Suprapubic skin (tissue), 4 donors: ENCODE measurements around the gene PPP1R13B. TPM values are rescaled to one million over a fixed set of nuclear protein-coding genes. Genes with fewer than 3 reads are reported as not detected.

Source experiments
- DNase-seq, 2 donors: peaks; one replicate each; pipeline ENCODE4 v3.0.0-alpha.2; 2019; ENCODE audit warnings: low spot score in 2 of 2
- H3K27ac ChIP-seq: fragments of 200-600 bp; sonication (generic); one replicate; pipeline ENCODE4 v1.5.1; 2019
- H3K27me3 ChIP-seq: fragments of 200-600 bp; sonication (generic); one replicate; pipeline ENCODE4 v1.5.1; 2019
- H3K36me3 ChIP-seq: fragments of 200-600 bp; sonication (generic); one replicate; pipeline ENCODE4 v1.5.1; 2019
- H3K4me1 ChIP-seq: fragments of 200-600 bp; sonication (generic); one replicate; pipeline ENCODE4 v1.5.1; 2019
- H3K4me3 ChIP-seq: fragments of 200-600 bp; sonication (generic); one replicate; pipeline ENCODE4 v1.5.1; 2019; ENCODE audit warnings: mild to moderate bottlenecking
- H3K9me3 ChIP-seq: fragments of 200-600 bp; sonication (generic); one replicate; pipeline ENCODE4 v1.5.1; 2019
- EP300 ChIP-seq: sonication (generic); formaldehyde crosslinking; IDR thresholded peaks from one replicate; pipeline ENCODE4 v1.6.1; 2017; ENCODE audit warnings: antibody characterized with exemption
- POLR2A ChIP-seq, 2 donors: fragments of 450-650 bp; IDR thresholded peaks; one replicate each; pipeline ENCODE4 v1.6.1; 2017; ENCODE audit warnings: antibody characterized with exemption in 2 of 2, mild to moderate bottlenecking in 2 of 2, moderate library complexity in 2 of 2
- POLR2AphosphoS5 ChIP-seq, 3 donors: sonication (generic); formaldehyde crosslinking; IDR thresholded peaks; one replicate each; pipeline ENCODE4 v1.6.1; 2017; ENCODE audit warnings: antibody characterized with exemption in 3 of 3
- WGBS: methylation state at CpG from one replicate; pipeline ENCODE4 v1.1.5; 2018; 5-methylcytosine and 5-hydroxymethylcytosine counted together
- total RNA-seq, 4 donors: library from RNA; depleted of rRNA; stranded (reverse); fragments of >200 nt; gene quantifications; one replicate each; pipeline ENCODE4 v1.1.0, GENCODE V29; 2016
- TF ChIP-seq, protein P1 (sequence below), 2 donors: fragments of 200-600 bp in 1 of 2; fragments of 450-650 bp in 1 of 2; sonication (generic) in 1 of 2; IDR thresholded peaks; one replicate each; pipeline ENCODE4 v1.5.1; 2016 to 2019; ENCODE audit warnings: antibody characterized with exemption in 2 of 2, mild to moderate bottlenecking in 1 of 2, moderate library complexity in 1 of 2

PPP1R13B gene
- total RNA-seq, 4 donors from 2014 or later, result 21.7 to 51.6 (median 36.4) TPM

DNA sequence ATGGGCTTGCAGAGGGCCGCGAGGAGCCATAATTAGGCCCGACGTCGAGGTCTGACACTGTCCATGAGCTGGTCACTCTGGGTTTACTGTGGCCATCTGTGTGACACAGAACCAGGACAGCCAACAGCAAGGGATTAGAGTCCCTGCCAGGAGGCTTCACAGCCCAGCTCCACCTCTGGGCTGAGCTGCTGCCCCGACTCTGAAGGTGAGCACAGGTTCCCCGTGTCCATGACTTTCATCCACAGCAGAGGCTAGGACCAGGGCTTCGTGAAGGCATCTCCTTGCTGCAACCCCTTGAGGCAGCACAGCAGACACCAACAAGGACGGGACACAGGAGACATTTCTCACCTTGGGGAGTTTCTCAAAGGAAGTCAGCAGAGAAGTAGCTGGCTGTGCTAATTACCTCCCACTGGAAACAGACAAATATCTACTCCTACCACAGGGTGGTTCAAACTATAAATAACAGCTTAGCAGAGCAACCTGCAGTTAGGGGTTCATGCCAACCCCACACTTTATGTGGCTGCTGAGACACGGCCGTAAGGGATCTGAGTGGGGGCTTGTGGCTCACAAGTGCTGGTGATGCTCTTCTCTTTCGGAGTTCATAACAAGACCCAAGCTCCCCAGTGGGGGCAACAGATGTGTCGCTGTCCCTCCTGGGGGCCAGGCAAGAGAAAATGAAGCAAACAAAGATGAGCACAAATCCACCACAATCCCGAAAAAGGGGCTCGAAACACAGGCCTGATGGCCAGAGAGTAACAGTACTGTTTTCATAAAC lies 102.6 kb downstream of the PPP1R13B start:
- Histone ChIP-seq H3K4me1 (no peaks in the 10 kb centered on the region), H3K4me3 (no peak overlapping the region), H3K36me3 (peaks cover 48% of the 10 kb centered on the region), H3K27ac (no peak overlapping the region), H3K9me3 (no peaks in the 10 kb centered on the region), H3K27me3 (no peaks in the 10 kb centered on the region)
- 84% methylated on average over 15 of the region's 15 CpGs for WGBS
- DNase-seq, result peak in 1 of 2 donors; percentile 37
- TF ChIP-seq POLR2A (IDR thresholded peaks at IDR 0.05) (no peak), EP300 (no peak), POLR2AphosphoS5 (IDR thresholded peaks at IDR 0.05) (no peak)
- TF ChIP-seq, protein P1, sequence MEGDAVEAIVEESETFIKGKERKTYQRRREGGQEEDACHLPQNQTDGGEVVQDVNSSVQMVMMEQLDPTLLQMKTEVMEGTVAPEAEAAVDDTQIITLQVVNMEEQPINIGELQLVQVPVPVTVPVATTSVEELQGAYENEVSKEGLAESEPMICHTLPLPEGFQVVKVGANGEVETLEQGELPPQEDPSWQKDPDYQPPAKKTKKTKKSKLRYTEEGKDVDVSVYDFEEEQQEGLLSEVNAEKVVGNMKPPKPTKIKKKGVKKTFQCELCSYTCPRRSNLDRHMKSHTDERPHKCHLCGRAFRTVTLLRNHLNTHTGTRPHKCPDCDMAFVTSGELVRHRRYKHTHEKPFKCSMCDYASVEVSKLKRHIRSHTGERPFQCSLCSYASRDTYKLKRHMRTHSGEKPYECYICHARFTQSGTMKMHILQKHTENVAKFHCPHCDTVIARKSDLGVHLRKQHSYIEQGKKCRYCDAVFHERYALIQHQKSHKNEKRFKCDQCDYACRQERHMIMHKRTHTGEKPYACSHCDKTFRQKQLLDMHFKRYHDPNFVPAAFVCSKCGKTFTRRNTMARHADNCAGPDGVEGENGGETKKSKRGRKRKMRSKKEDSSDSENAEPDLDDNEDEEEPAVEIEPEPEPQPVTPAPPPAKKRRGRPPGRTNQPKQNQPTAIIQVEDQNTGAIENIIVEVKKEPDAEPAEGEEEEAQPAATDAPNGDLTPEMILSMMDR (IDR thresholded peaks at IDR 0.05), result no peak

DNA sequence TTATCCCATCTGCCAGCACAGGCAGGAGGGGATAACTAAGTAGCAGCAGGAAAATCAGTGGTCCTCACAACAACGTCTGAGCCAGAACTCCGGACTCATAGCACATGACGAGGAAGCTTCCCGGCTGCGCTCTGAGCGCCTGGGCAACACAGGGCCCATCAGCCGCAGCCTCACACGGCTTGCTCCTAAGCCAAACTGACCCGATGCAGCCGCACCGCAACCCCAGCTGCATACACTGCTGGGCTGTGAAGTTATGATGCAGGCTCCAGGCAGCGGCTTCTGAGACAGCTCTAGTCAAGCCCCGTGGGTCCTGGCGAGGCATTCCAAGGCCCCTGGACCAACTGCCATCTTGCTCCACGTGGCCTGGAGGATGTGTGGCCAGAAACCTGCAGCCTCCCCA lies 103.7 kb downstream of the PPP1R13B start:
- Histone ChIP-seq H3K4me1 (no peaks in the 10 kb centered on the region), H3K36me3 (peaks cover 57% of the 10 kb centered on the region), H3K27ac (no peak overlapping the region), H3K9me3 (no peaks in the 10 kb centered on the region), H3K4me3 (no peak overlapping the region), H3K27me3 (no peaks in the 10 kb centered on the region)
- peak in 1 of 2 donors; percentile 59 for DNase-seq
- 83% methylated on average over 12 of the region's 15 CpGs for WGBS
- no peak for TF ChIP-seq EP300
- no peak for TF ChIP-seq POLR2AphosphoS5 (IDR thresholded peaks at IDR 0.05)
- TF ChIP-seq, protein P1 (IDR thresholded peaks at IDR 0.05), result no peak
- no peak for TF ChIP-seq POLR2A (IDR thresholded peaks at IDR 0.05)

DNA sequence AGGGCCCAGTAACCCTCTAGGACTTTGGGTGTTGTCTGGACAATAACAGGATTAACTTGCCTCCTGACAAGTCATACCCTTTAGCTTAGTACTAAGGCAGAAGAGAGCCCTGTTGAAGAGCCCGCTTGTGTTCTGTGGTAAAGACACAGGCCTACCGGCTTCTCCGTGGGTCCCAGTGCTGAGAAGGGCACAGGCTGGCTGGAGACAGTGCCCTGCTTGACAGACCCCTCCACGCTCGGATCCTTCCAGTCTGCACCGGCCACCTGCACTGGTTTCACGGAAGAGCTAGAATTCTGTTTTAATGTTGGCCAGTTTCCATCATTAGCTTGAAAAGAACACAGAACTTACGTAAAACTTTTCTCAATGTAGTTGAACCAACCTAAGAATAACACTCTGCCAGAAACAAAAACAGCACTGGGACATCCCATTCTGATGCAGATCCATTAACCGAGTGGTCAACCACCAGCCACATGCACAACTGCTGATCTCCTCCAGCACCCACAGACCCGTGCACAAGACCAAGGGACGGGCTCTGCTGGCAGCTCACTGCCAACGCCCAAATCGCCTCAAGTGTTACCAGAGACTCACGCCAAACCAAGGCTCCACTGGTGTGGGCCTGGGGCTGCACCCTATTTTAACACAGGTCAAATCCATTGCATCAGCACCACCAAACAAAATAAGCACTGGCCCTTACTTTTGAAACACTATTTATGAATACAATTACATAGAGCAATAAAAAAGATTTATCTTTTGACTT lies 104.7 kb downstream of the PPP1R13B start:
- Histone ChIP-seq H3K27ac (no peak overlapping the region), H3K27me3 (no peaks in the 10 kb centered on the region), H3K9me3 (no peaks in the 10 kb centered on the region), H3K36me3 (peaks cover 55% of the 10 kb centered on the region), H3K4me3 (no peak overlapping the region), H3K4me1 (peaks cover 5% of the 10 kb centered on the region)
- no peak for TF ChIP-seq POLR2A (IDR thresholded peaks at IDR 0.05)
- 89% methylated on average over 11 of the region's 14 CpGs for WGBS
- DNase-seq, result peak in 1 of 2 donors; percentile 66

DNA sequence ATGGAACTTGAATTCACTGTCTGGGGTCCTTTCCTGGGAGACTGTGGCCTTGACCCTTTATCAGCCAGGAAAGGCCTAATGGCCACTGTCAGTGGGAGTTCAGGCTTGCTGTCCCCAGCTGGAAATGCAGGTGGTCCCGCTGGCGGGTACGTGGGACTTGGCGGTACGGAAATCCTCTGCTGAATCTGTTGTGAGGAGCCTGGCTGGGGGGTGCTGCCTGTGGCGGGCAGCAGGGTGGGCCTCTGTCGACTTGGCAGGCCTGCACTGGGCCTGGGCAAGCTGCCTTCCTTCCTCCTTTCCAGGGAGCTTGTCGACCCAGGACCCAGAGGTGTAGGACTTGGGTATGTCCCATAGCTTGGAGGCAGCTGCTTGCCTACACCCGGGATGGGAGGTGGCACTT lies 105.5 kb downstream of the PPP1R13B start:
- DNase-seq, result peak in 1 of 2 donors; percentile 72
- Histone ChIP-seq H3K4me1 (peaks cover 12% of the 10 kb centered on the region), H3K27me3 (no peaks in the 10 kb centered on the region), H3K36me3 (peaks cover 55% of the 10 kb centered on the region), H3K27ac (no peak overlapping the region), H3K9me3 (no peaks in the 10 kb centered on the region), H3K4me3 (no peak overlapping the region)
- TF ChIP-seq EP300 (no peak), POLR2AphosphoS5 (IDR thresholded peaks at IDR 0.05) (no peak), POLR2A (IDR thresholded peaks at IDR 0.05) (no peak)
- TF ChIP-seq, protein P1 (IDR thresholded peaks at IDR 0.05), result no peak
- WGBS, result 85% methylated on average over 7 of the region's 9 CpGs

DNA sequence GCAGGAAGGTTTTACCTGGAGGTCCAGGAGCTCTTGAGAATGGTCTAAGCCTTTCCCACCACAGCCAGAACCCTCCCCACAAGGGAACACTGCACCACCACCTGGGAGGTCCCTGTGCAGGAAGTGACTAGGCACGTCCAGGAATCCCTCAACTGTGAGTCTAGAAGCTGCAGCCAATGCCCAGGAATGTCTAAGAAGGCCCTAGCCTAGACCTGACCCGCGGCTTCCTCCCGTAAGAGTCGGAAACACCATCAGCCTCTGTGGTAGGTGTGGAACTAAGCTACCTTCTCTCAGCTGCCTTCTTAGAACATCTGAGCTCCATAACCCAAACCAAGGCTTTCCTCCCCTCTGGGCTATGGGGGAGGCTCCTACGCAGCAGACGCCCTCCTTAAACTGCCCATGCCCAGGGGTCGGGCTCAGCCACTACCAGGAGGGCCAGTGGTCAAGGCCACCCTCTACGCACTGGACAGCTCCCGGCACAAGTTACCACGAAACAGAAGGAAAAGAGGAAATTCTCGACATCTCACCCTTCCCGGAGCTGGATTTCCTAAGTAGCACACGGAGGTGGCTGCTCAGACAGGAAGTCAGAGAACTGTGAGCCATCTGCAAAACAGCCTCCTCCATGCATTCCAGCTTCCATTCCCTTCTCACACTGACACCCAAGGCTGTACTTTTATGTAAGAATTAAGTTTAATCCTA lies 106.2 kb downstream of the PPP1R13B start:
- Histone ChIP-seq H3K27ac (no peak overlapping the region), H3K9me3 (no peaks in the 10 kb centered on the region), H3K4me3 (no peak overlapping the region), H3K27me3 (no peaks in the 10 kb centered on the region), H3K36me3 (peaks cover 52% of the 10 kb centered on the region), H3K4me1 (peaks cover 18% of the 10 kb centered on the region)
- peak in 1 of 2 donors; percentile 58 for DNase-seq
- no peak for TF ChIP-seq POLR2A (IDR thresholded peaks at IDR 0.05)
- WGBS, result 84% methylated on average over 14 of the region's 14 CpGs
